Measurements from ENCODE around the gene ATP10D. TPM values are rescaled to one million over a fixed set of nuclear protein-coding genes. Genes with fewer than 3 reads are reported as not detected.

Gene ATP10D
- polyA plus RNA-seq, 1 of the 3 experiments (the other 2 are of a cell fraction): 7.9 TPM

DNA sequence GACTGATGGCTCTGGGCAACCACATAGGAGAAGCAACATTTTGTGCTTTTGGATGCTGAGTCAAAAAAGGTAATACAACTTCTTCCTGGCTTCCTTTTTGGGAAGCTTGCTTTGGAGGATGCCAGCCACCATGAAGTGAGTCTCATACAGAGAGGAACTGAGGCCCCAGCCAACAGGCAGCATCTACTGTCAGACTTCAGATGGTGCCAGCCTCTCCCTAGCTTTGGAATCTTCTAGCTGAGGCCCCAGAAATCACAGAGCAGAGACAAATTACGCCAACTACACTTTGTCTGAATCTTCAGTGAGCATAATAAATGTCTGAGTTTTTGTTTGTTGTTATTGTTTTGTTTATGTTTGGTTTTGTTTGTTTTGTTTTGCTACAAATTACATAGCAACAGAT lies 136.1 kb downstream of the ATP10D start:
- TF ChIP-seq TEAD4 (IDR thresholded peaks at IDR 0.05; ENCODE audit: borderline replicate concordance, insufficient read depth) (no peak), RFX5 (IDR thresholded peaks at IDR 0.05; ENCODE audit: low read length) (no peak), EZH2phosphoT487 (IDR thresholded peaks at IDR 0.05; ENCODE audit: borderline replicate concordance, low read depth) (no peak), RCOR1 (IDR thresholded peaks at IDR 0.05; ENCODE audit: low read length) (no peak), MEF2A (IDR thresholded peaks at IDR 0.05; ENCODE audit: borderline replicate concordance, low read depth) (no peak), YY1 (IDR thresholded peaks at IDR 0.05; ENCODE audit: low read depth) (no peak), FOXJ3 (CRISPR knock-in tag; IDR thresholded peaks at IDR 0.05) (no peak), CHD2 (IDR thresholded peaks at IDR 0.05; ENCODE audit: low read length, partially characterized antibody) (no peak), EP300 (IDR thresholded peaks at IDR 0.05; ENCODE audit: borderline replicate concordance in 1 of 2, low read depth in 1 of 2, low read length in 1 of 2) (no peak), JUND (IDR thresholded peaks at IDR 0.05) (no peak), POLR2AphosphoS5 (IDR thresholded peaks at IDR 0.05; ENCODE audit: low read depth, low read length) (no peak), ELF1 (IDR thresholded peaks at IDR 0.05) (no peak), SMC3 (IDR thresholded peaks at IDR 0.05; ENCODE audit: low read depth, low read length) (no peak), REST (IDR thresholded peaks at IDR 0.05; ENCODE audit: low read depth, low read length) (no peak)
- TF ChIP-seq, protein P1, sequence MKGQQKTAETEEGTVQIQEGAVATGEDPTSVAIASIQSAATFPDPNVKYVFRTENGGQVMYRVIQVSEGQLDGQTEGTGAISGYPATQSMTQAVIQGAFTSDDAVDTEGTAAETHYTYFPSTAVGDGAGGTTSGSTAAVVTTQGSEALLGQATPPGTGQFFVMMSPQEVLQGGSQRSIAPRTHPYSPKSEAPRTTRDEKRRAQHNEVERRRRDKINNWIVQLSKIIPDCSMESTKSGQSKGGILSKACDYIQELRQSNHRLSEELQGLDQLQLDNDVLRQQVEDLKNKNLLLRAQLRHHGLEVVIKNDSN (IDR thresholded peaks at IDR 0.05; ENCODE audit: borderline replicate concordance, low read depth): no peak
- TF ChIP-seq, protein P2, sequence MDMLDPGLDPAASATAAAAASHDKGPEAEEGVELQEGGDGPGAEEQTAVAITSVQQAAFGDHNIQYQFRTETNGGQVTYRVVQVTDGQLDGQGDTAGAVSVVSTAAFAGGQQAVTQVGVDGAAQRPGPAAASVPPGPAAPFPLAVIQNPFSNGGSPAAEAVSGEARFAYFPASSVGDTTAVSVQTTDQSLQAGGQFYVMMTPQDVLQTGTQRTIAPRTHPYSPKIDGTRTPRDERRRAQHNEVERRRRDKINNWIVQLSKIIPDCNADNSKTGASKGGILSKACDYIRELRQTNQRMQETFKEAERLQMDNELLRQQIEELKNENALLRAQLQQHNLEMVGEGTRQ (IDR thresholded peaks at IDR 0.05; ENCODE audit: borderline replicate concordance, low read depth, low read length): no peak
- TF ChIP-seq, protein P3, sequence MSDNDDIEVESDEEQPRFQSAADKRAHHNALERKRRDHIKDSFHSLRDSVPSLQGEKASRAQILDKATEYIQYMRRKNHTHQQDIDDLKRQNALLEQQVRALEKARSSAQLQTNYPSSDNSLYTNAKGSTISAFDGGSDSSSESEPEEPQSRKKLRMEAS (IDR thresholded peaks at IDR 0.05; ENCODE audit: low read depth): no peak
- Histone ChIP-seq H3K9ac (no peak overlapping the region), H4K20me1 (ENCODE audit: insufficient read depth) (no peaks in the 10 kb centered on the region), H3K27ac (ENCODE audit: low read depth in 2 of 2, low read length in 1 of 2) (no peak overlapping the region), H3K79me2 (ENCODE audit: insufficient read depth) (no peaks in the 10 kb centered on the region), H3K4me2 (no peak overlapping the region), H2AFZ (ENCODE audit: low read depth) (no peak overlapping the region), H3K9me2 (no peaks in the 10 kb centered on the region), H3K4me3 (ENCODE audit: low read depth in 2 of 2, low read length in 1 of 2) (no peak overlapping the region), H3K36me3 (replicated peaks in 1 of 2; ENCODE audit: control insufficient read depth in 1 of 2, insufficient read depth in 2 of 2, low read length in 1 of 2) (no peaks in the 10 kb centered on the region), H3K4me1 (ENCODE audit: control insufficient read depth in 1 of 2, insufficient read depth in 2 of 2, low read depth in 1 of 2, low read length in 1 of 2) (0 out of 4 replicates have a peak, but pooled peaks cover 0 to 4% of the 10 kb centered on the region in 2 experiments), H3K9me3 (no peaks in the 10 kb centered on the region), H3K27me3 (ENCODE audit: insufficient read depth) (no peaks in the 10 kb centered on the region), H3F3A (replicated peaks; ENCODE audit: insufficient read depth) (peaks cover 10% of the 10 kb centered on the region)
- 75% methylated on average over 1 of the region's 1 CpG for WGBS (ENCODE audit: low lambda C conversion rate)
- ChIA-PET POLR2A (no interaction called here), CTCF (no interaction called here)
- no peak for DNase-seq
